Measurements from ENCODE around the gene PHC3. TPM values are rescaled to one million over a fixed set of nuclear protein-coding genes. Genes with fewer than 3 reads are reported as not detected.

Gene PHC3
- total and polyA plus RNA-seq, 2 of the 13 experiments (the other 11 are each of a cell fraction or from before 2014, with no cell fraction given): 24.1 to 49.0 TPM

DNA sequence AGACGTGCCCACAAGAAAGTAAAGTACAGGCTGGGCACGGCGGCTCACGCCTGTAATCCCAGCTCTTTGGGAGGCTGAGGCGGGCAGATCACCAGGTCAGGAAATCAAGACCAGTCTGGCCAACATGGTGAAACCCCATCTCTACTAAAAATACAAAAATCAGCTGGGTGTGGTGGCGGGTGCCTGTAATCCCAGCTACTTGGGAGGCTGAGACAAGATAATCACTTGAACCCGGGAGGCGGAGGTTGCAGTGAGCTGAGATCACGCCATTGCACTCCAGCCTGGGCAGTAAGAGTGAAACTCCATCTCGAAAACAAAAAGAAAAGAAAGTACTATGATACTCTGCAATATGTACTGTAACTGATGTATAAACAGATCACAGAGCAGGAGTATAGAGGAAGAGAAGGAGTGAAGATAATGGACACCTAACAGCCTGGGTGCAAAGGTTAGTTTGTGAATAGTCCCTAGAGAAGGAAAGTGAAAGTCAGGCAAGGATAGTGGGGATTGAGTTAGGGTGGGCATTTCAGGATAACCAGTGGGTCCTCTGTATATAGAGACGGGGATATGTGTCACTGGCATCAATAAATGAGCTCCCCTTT, 24.7 kb upstream of the PHC3 start (continued):
- peak; percentile 96 for TF ChIP-seq IRF2 (CRISPR knock-in tag; IDR thresholded peaks at IDR 0.05)

GRCh38 chr3:170205302-170205701, 23.8 kb upstream of the PHC3 start:
- DNase-seq (ENCODE audit: low spot score): no peak
- no peaks in the 10 kb centered on the region for H3K9me3 ChIP-seq (ENCODE audit: low read length)
- H4K20me1 ChIP-seq (ENCODE audit: insufficient read depth, low read length): no peaks in the 10 kb centered on the region
- POLR2A ChIA-PET: no interaction called here
- H3K36me3 ChIP-seq (replicated peaks in 1 of 2; ENCODE audit: control insufficient read depth in 1 of 2, insufficient read depth in 2 of 2, low read length in 2 of 2): no peaks in the 10 kb centered on the region
- H3K79me2 ChIP-seq (ENCODE audit: insufficient read depth, low read length): no peaks in the 10 kb centered on the region
- no peak for ATAC-seq
- WGBS (ENCODE audit: low lambda C conversion rate): 100% methylated on average over 2 of the region's 2 CpGs
- no peak overlapping the region for H3K4me3 ChIP-seq (replicated peaks in 1 of 3; ENCODE audit: insufficient read depth in 1 of 3, low read depth in 2 of 3, low read length in 3 of 3)
- TF ChIP-seq TMF1 (CRISPR knock-in tag; IDR thresholded peaks at IDR 0.05; ENCODE audit: low read depth) (no peak), EEA1 (CRISPR knock-in tag; IDR thresholded peaks at IDR 0.05; ENCODE audit: borderline replicate concordance) (no peak), ZNF605 (CRISPR knock-in tag; IDR thresholded peaks at IDR 0.05) (no peak), SNAI1 (CRISPR knock-in tag; IDR thresholded peaks at IDR 0.05; ENCODE audit: borderline replicate concordance) (no peak), ISX (CRISPR knock-in tag; conservative IDR thresholded peaks at IDR 0.05) (no peak), CHD4 (IDR thresholded peaks at IDR 0.05; ENCODE audit: borderline replicate concordance, low read length) (no peak), FOSL2 (CRISPR knock-in tag; IDR thresholded peaks at IDR 0.05) (no peak), ZNF224 (CRISPR knock-in tag; IDR thresholded peaks at IDR 0.05) (no peak), TARDBP (CRISPR knock-in tag; IDR thresholded peaks at IDR 0.05) (no peak)
- TF ChIP-seq, protein P1, sequence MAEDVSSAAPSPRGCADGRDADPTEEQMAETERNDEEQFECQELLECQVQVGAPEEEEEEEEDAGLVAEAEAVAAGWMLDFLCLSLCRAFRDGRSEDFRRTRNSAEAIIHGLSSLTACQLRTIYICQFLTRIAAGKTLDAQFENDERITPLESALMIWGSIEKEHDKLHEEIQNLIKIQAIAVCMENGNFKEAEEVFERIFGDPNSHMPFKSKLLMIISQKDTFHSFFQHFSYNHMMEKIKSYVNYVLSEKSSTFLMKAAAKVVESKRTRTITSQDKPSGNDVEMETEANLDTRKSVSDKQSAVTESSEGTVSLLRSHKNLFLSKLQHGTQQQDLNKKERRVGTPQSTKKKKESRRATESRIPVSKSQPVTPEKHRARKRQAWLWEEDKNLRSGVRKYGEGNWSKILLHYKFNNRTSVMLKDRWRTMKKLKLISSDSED (CRISPR knock-in tag; IDR thresholded peaks at IDR 0.05): no peak
- no peak overlapping the region for H3K9ac ChIP-seq (ENCODE audit: insufficient read depth, low read depth, low read length)
- H3K4me2 ChIP-seq (ENCODE audit: low read depth, low read length): no peak overlapping the region
- no peak overlapping the region for H3K27ac ChIP-seq (ENCODE audit: extremely low read length, insufficient read depth, low read length)
- no peak overlapping the region for H2AFZ ChIP-seq (ENCODE audit: low read length)
- no TSS peak for BruUV-seq (replicated peaks)
- CTCF ChIA-PET (ENCODE audit: low intra/inter-chr PET ratio, low total read pairs): no interaction called here
- in situ Hi-C loops (cut with HindIII; ENCODE audit: extremely low pct_ligation_motif_present, low pct_unique_long_range_greater_than_20kb) (no loop called here), intact Hi-C loops (cut with micrococcal nuclease; ENCODE audit: unreplicated experiment) (loop anchor here (2.0 kb wide), 1 partner anchor 17 kb away; no protein-coding TSS in a partner anchor)
- FAIRE-seq: no peak
- H3K4me1 ChIP-seq (ENCODE audit: insufficient read depth, low read length): peaks cover 64% of the 10 kb centered on the region
- no peaks in the 10 kb centered on the region for H3K27me3 ChIP-seq (ENCODE audit: control insufficient read depth in 1 of 2, insufficient read depth in 2 of 2, low read length in 2 of 2)
